Measurements from ENCODE around the gene VMP1. TPM values are rescaled to one million over a fixed set of nuclear protein-coding genes. Genes with fewer than 3 reads are reported as not detected.

VMP1 gene
- total RNA-seq, 1 experiment from 2014 or later = 281 TPM

- no peaks in the 10 kb centered on the region for H3K27me3 ChIP-seq (ENCODE audit: control insufficient read depth, insufficient read depth, low read length)
- ATAC-seq (peak; percentile 57), DNase-seq (ENCODE audit: low read depth, low spot score) (peak; percentile 98)
- peak overlapping the region; percentile 87 to 99; a peak in 3 of 4 replicates for H3K4me3 ChIP-seq (ENCODE audit: low read depth in 2 of 2, low read length in 2 of 2)
- in situ Hi-C loops (cut with HindIII; ENCODE audit: low pct_unique_long_range_greater_than_20kb, low sequenced_read_pairs) = no loop called here
- H3K9me3 ChIP-seq (ENCODE audit: control insufficient read depth, insufficient read depth, low read depth, low read length) = no peaks in the 10 kb centered on the region
- H3K4me1 ChIP-seq (ENCODE audit: control insufficient read depth, insufficient read depth, low read length) = peaks cover 40% of the 10 kb centered on the region
- POLR2A ChIA-PET = interaction anchor here (0.5 to 2.4 kb wide), 14 partner anchors 10 to 387 kb away, joined by 3 to 12 read pairs (median 5); no protein-coding TSS in a partner anchor
- intact Hi-C loops (cut with micrococcal nuclease; ENCODE audit: unreplicated experiment) = no loop called here
- peak overlapping the region; percentile 100 for H3K27ac ChIP-seq (ENCODE audit: low read length)
- H3K36me3 ChIP-seq (ENCODE audit: control insufficient read depth, insufficient read depth, low read length) = peaks cover 29% of the 10 kb centered on the region
- BruUV-seq (replicated peaks) = no TSS peak
- TF ChIP-seq CTCF (IDR thresholded peaks at IDR 0.05) = no peak
- peak in 1 of 2 experiments; percentile 19; a peak in 2 of 4 replicates for TF ChIP-seq REST (IDR thresholded peaks at IDR 0.05; ENCODE audit: insufficient read depth in 1 of 2, low read depth in 2 of 2, low read length in 1 of 2)
- peak; percentile 74 for TF ChIP-seq POLR2AphosphoS5 (IDR thresholded peaks at IDR 0.05; ENCODE audit: low read depth, low read length)
- TF ChIP-seq TCF7L2 (IDR thresholded peaks at IDR 0.05; ENCODE audit: low read depth, low read length) = peak; percentile 85
- TF ChIP-seq SIN3A (IDR thresholded peaks at IDR 0.05; ENCODE audit: borderline replicate concordance, insufficient read depth, low read depth, low read length) = no peak; the same call in none of the 2 replicates
- CTCF ChIA-PET = interaction anchor here (0.5 to 0.6 kb wide), 2 partner anchors 135 to 922 kb away, joined by 3 to 5 read pairs; no protein-coding TSS in a partner anchor
These were observed 135.6 kb downstream of the VMP1 start for GRCh38 chr17:59842901-59843652.

- no TSS peak for BruUV-seq (replicated peaks)
- no peaks in the 10 kb centered on the region for H3K9me3 ChIP-seq (ENCODE audit: control insufficient read depth, insufficient read depth, low read depth, low read length)
- H3K27ac ChIP-seq (ENCODE audit: low read length) = peak overlapping the region; percentile 100
- DNase-seq (ENCODE audit: low read depth, low spot score) (no peak), ATAC-seq (no peak)
- TF ChIP-seq CTCF (IDR thresholded peaks at IDR 0.05) (no peak), SIN3A (IDR thresholded peaks at IDR 0.05; ENCODE audit: borderline replicate concordance, insufficient read depth, low read depth, low read length) (0 out of 2 replicates have a peak, but pooled peaks have one; percentile 92), TCF7L2 (IDR thresholded peaks at IDR 0.05; ENCODE audit: low read depth, low read length) (no peak), POLR2AphosphoS5 (IDR thresholded peaks at IDR 0.05; ENCODE audit: low read depth, low read length) (peak; percentile 53), REST (IDR thresholded peaks at IDR 0.05; ENCODE audit: insufficient read depth in 1 of 2, low read depth in 2 of 2, low read length in 1 of 2) (peak in 1 of 2 experiments; percentile 16; a peak in 2 of 4 replicates)
- H3K27me3 ChIP-seq (ENCODE audit: control insufficient read depth, insufficient read depth, low read length) = no peaks in the 10 kb centered on the region
- peaks cover 13% of the 10 kb centered on the region for H3K36me3 ChIP-seq (ENCODE audit: control insufficient read depth, insufficient read depth, low read length)
- no peak overlapping the region for H3K4me3 ChIP-seq (ENCODE audit: low read depth in 2 of 2, low read length in 2 of 2)
- H3K4me1 ChIP-seq (ENCODE audit: control insufficient read depth, insufficient read depth, low read length) = peaks cover 53% of the 10 kb centered on the region
- ChIA-PET CTCF (no interaction called here), POLR2A (interaction anchor here (0.7 to 2.4 kb wide), 8 partner anchors 8 to 138 kb away, joined by 3 to 9 read pairs (median 5); partner anchors contain the start of genes PTRH2, RPS6KB1 and TUBD1)
- in situ Hi-C loops (cut with HindIII; ENCODE audit: low pct_unique_long_range_greater_than_20kb, low sequenced_read_pairs) (no loop called here), intact Hi-C loops (cut with micrococcal nuclease; ENCODE audit: unreplicated experiment) (loop anchor here (1.0 to 5.0 kb wide), 3 partner anchors 8 to 143 kb away; no protein-coding TSS in a partner anchor)
These were observed 137.6 kb downstream of the VMP1 start for GRCh38 chr17:59844884-59845594.
